HepG2 (cell line): ENCODE measurements around the gene LIF. TPM values are rescaled to one million over a fixed set of nuclear protein-coding genes. Genes with fewer than 3 reads are reported as not detected.
A peak's percentile ranks its signal among the peaks of the same experiment; 100 is the strongest.

Experiments used
- AGO2 ChIP-seq: fragments of 200-400 bp; formaldehyde crosslinking; optimal IDR thresholded peaks from 2 replicates; pipeline ENCODE3; 2017; ENCODE audit warnings: mild to moderate bottlenecking, low read depth, low read length, moderate library complexity
- DNMT1 ChIP-seq: sonication (generic); formaldehyde crosslinking; IDR thresholded peaks from 2 replicates; pipeline ENCODE4 v1.5.1; 2020; ENCODE audit warnings: mild to moderate bottlenecking, missing genetic modification reagents
- MXD3 ChIP-seq: IDR thresholded peaks from 2 replicates; pipeline ENCODE4 v1.6.1; 2016; ENCODE audit warnings: mild to moderate bottlenecking, missing biosample characterization, missing genetic modification reagents
- NR2F1 ChIP-seq, 2 experiments: fragments of 450-650 bp in 1 of 2; formaldehyde crosslinking in 1 of 2; IDR thresholded peaks; 2 replicates each; pipeline versions ENCODE4 v1.5.0 to v1.6.1; 2016 to 2020; ENCODE audit warnings: mild to moderate bottlenecking in 1 of 2, missing compliant biosample characterization in 1 of 2, missing genetic modification reagents in 1 of 2, moderate library complexity in 1 of 2
- RXRB ChIP-seq: IDR thresholded peaks from 2 replicates; pipeline ENCODE4 v1.6.1; 2016; ENCODE audit warnings: borderline replicate concordance, missing genetic modification reagents, missing compliant biosample characterization
- ZBTB7A ChIP-seq: sonication (generic); formaldehyde crosslinking; IDR thresholded peaks from 2 replicates; pipeline ENCODE4 v1.8.0; 2022; ENCODE audit warnings: mild to moderate bottlenecking, missing genetic modification reagents
- ZNF263 ChIP-seq: sonication (generic); formaldehyde crosslinking; IDR thresholded peaks from 2 replicates; pipeline ENCODE4 v1.4.0; 2020; ENCODE audit warnings: missing genetic modification reagents
- ZNF574 ChIP-seq: sonication (generic); formaldehyde crosslinking; IDR thresholded peaks from 2 replicates; pipeline ENCODE4 v1.4.0; 2020; ENCODE audit warnings: missing genetic modification reagents
- ZNF776 ChIP-seq: sonication (generic); formaldehyde crosslinking; IDR thresholded peaks from 2 replicates; pipeline ENCODE4 v1.4.0; 2020; ENCODE audit warnings: mild to moderate bottlenecking, missing genetic modification reagents
- ZNF83 ChIP-seq: sonication (generic); formaldehyde crosslinking; IDR thresholded peaks from 2 replicates; pipeline ENCODE4 v1.4.0; 2020; ENCODE audit warnings: missing genetic modification reagents, mild to moderate bottlenecking, borderline replicate concordance
- polyA plus RNA-seq, 8 experiments: library from polyadenylated mRNA; depleted of rRNA in 3 of 8; stranded (reverse) in 7 of 8; unstranded in 1 of 8; fragments of >200 nt; fragmentation: Illumina TruSeq in 4 of 8; extraction: Trizol in 4 of 8; gene quantifications; 2 replicates each; pipeline versions ENCODE4 v1.2.1 to v1.2.3, GENCODE V29; 2011 to 2016; ENCODE audit warnings: low read depth in 4 of 8, missing spikeins in 1 of 8, mixed read lengths in 1 of 8; ENCODE audit not compliant: insufficient read depth in 1 of 8
- total RNA-seq, 5 experiments: library from RNA; depleted of rRNA; stranded (reverse); fragments of >200 nt; fragmentation: Illumina TruSeq; extraction: Trizol; gene quantifications; 2 replicates each; pipeline ENCODE4 v1.2.3, GENCODE V29; 2016; ENCODE audit warnings: low read depth in 1 of 5
- TF ChIP-seq, protein P1 (sequence below): IDR thresholded peaks from 2 replicates; pipeline ENCODE4 v1.6.1; 2016; ENCODE audit warnings: low read depth, missing genetic modification reagents, missing compliant biosample characterization
- TF ChIP-seq, protein P2 (sequence below): sonication (generic); formaldehyde crosslinking; IDR thresholded peaks from 2 replicates; pipeline ENCODE4 v1.5.0; 2020; ENCODE audit warnings: mild to moderate bottlenecking, missing genetic modification reagents

LIF gene
- total and polyA plus RNA-seq, 2 of the 13 experiments (the other 11 are each of a cell fraction or from before 2014, with no cell fraction given): 3.6 to 8.5 TPM

GRCh38 chr22:30249049-30250038 is 2.8 kb upstream of the LIF start (continued):
- 0 out of 2 replicates have a peak, but pooled peaks have one; percentile 13 for TF ChIP-seq ZNF574 (CRISPR knock-in tag)
- TF ChIP-seq RXRB (CRISPR knock-in tag): 0 out of 2 replicates have a peak, but pooled peaks have one; percentile 22
- 0 out of 2 replicates have a peak, but pooled peaks have one; percentile 31 for TF ChIP-seq MXD3 (CRISPR knock-in tag)
- 0 out of 2 replicates have a peak, but pooled peaks have one; percentile 21 for TF ChIP-seq ZNF776 (CRISPR knock-in tag)
- TF ChIP-seq AGO2: peak; percentile 56
- TF ChIP-seq ZNF83 (CRISPR knock-in tag): no peak
- peak; percentile 26; the same call in 1 of the 2 replicates for TF ChIP-seq ZNF263 (CRISPR knock-in tag)
- no peak for TF ChIP-seq DNMT1
- TF ChIP-seq NR2F1 (CRISPR knock-in tag; IDR thresholded peaks at IDR 0.05): peak; percentile 43 to 82; a peak in 3 of 4 replicates
- TF ChIP-seq ZBTB7A (CRISPR knock-in tag): no peak
- TF ChIP-seq, protein P1, sequence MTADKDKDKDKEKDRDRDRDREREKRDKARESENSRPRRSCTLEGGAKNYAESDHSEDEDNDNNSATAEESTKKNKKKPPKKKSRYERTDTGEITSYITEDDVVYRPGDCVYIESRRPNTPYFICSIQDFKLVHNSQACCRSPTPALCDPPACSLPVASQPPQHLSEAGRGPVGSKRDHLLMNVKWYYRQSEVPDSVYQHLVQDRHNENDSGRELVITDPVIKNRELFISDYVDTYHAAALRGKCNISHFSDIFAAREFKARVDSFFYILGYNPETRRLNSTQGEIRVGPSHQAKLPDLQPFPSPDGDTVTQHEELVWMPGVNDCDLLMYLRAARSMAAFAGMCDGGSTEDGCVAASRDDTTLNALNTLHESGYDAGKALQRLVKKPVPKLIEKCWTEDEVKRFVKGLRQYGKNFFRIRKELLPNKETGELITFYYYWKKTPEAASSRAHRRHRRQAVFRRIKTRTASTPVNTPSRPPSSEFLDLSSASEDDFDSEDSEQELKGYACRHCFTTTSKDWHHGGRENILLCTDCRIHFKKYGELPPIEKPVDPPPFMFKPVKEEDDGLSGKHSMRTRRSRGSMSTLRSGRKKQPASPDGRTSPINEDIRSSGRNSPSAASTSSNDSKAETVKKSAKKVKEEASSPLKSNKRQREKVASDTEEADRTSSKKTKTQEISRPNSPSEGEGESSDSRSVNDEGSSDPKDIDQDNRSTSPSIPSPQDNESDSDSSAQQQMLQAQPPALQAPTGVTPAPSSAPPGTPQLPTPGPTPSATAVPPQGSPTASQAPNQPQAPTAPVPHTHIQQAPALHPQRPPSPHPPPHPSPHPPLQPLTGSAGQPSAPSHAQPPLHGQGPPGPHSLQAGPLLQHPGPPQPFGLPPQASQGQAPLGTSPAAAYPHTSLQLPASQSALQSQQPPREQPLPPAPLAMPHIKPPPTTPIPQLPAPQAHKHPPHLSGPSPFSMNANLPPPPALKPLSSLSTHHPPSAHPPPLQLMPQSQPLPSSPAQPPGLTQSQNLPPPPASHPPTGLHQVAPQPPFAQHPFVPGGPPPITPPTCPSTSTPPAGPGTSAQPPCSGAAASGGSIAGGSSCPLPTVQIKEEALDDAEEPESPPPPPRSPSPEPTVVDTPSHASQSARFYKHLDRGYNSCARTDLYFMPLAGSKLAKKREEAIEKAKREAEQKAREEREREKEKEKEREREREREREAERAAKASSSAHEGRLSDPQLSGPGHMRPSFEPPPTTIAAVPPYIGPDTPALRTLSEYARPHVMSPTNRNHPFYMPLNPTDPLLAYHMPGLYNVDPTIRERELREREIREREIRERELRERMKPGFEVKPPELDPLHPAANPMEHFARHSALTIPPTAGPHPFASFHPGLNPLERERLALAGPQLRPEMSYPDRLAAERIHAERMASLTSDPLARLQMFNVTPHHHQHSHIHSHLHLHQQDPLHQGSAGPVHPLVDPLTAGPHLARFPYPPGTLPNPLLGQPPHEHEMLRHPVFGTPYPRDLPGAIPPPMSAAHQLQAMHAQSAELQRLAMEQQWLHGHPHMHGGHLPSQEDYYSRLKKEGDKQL (CRISPR knock-in tag): 0 out of 2 replicates have a peak, but pooled peaks have one; percentile 19
- TF ChIP-seq, protein P2, sequence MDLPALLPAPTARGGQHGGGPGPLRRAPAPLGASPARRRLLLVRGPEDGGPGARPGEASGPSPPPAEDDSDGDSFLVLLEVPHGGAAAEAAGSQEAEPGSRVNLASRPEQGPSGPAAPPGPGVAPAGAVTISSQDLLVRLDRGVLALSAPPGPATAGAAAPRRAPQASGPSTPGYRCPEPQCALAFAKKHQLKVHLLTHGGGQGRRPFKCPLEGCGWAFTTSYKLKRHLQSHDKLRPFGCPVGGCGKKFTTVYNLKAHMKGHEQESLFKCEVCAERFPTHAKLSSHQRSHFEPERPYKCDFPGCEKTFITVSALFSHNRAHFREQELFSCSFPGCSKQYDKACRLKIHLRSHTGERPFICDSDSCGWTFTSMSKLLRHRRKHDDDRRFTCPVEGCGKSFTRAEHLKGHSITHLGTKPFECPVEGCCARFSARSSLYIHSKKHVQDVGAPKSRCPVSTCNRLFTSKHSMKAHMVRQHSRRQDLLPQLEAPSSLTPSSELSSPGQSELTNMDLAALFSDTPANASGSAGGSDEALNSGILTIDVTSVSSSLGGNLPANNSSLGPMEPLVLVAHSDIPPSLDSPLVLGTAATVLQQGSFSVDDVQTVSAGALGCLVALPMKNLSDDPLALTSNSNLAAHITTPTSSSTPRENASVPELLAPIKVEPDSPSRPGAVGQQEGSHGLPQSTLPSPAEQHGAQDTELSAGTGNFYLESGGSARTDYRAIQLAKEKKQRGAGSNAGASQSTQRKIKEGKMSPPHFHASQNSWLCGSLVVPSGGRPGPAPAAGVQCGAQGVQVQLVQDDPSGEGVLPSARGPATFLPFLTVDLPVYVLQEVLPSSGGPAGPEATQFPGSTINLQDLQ (CRISPR knock-in tag): no peak
